ENCODE measurements around the gene IQCF2. TPM values are rescaled to one million over a fixed set of nuclear protein-coding genes. Genes with fewer than 3 reads are reported as not detected.

IQCF2 gene
- total RNA-seq, 1 experiment from 2014 or later, result not detected

DNA sequence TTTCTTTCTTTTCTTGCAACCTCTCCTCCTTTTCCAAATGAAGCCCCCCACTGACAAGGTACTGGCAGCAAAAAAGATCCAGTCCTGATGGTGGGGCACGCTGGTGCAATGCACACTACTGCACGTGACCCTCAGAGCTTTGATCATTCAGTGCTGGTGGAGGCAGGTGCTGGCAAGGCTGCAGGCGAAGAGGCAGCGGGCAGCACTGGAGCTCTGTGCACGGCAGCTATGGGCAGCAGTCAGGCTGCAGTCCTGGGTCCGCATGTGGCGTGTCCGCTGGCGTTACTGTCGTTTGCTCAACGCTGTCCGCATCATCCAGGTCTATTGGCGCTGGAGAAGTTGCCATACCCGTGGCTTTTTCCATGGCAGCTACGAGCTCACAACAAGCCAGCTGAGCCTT, 42.3 kb upstream of the IQCF2 start:
- no peak for DNase-seq
- Histone ChIP-seq H3K4me3 (ENCODE audit: low read depth, low read length) (no peak overlapping the region), H3K4me1 (no peaks in the 10 kb centered on the region), H3K27me3 (replicated peaks; ENCODE audit: control insufficient read depth, insufficient read depth, low read length) (no peaks in the 10 kb centered on the region), H3K9me3 (no peaks in the 10 kb centered on the region), H3K36me3 (ENCODE audit: control insufficient read depth, insufficient read depth, low read length) (no peaks in the 10 kb centered on the region)
- no peak for TF ChIP-seq CTCF (IDR thresholded peaks at IDR 0.05; ENCODE audit: insufficient read depth in 1 of 2, low read depth in 1 of 2, low read length in 1 of 2, severe bottlenecking in 1 of 2, unreplicated experiment in 1 of 2)
- H3K9me3 Mint-ChIP-seq (ENCODE audit: unreplicated experiment), result peaks cover 18% of the 10 kb centered on the region
- no peaks in the 10 kb centered on the region for H3K4me1 Mint-ChIP-seq (ENCODE audit: low read depth, unreplicated experiment)
- no TSS peak for BruUV-seq (replicated peaks)
- H3K27ac Mint-ChIP-seq (ENCODE audit: unreplicated experiment), result no peak overlapping the region
- H3K27me3 Mint-ChIP-seq (ENCODE audit: insufficient read depth, unreplicated experiment), result peaks cover 18% of the 10 kb centered on the region
- ChIA-PET POLR2A (no interaction called here), CTCF (no interaction called here)
- intact Hi-C loops (cut with micrococcal nuclease; ENCODE audit: unreplicated experiment), result no loop called here
- H3K36me3 Mint-ChIP-seq (ENCODE audit: insufficient read depth, unreplicated experiment), result no peaks in the 10 kb centered on the region
- no peak overlapping the region for H3K4me3 Mint-ChIP-seq (ENCODE audit: unreplicated experiment)

GRCh38 chr3:51819709-51820406, 41.6 kb upstream of the IQCF2 start:
- Mint-ChIP-seq H3K27me3 (ENCODE audit: insufficient read depth, unreplicated experiment) (peaks cover 22% of the 10 kb centered on the region), H3K27ac (ENCODE audit: unreplicated experiment) (no peak overlapping the region), H3K9me3 (ENCODE audit: unreplicated experiment) (peaks cover 18% of the 10 kb centered on the region), H3K36me3 (ENCODE audit: insufficient read depth, unreplicated experiment) (no peaks in the 10 kb centered on the region), H3K4me3 (ENCODE audit: unreplicated experiment) (no peak overlapping the region), H3K4me1 (ENCODE audit: low read depth, unreplicated experiment) (no peaks in the 10 kb centered on the region)
- POLR2A ChIA-PET, result interaction anchor here (0.5 kb wide), 1 partner anchor 320 kb away, joined by 3 read pairs; the partner anchor contains the start of gene DCAF1
- H3K4me3 ChIP-seq (ENCODE audit: low read depth, low read length), result no peak overlapping the region
- intact Hi-C loops (cut with micrococcal nuclease; ENCODE audit: unreplicated experiment), result no loop called here
- no TSS peak for BruUV-seq (replicated peaks)
- no peaks in the 10 kb centered on the region for H3K36me3 ChIP-seq (ENCODE audit: control insufficient read depth, insufficient read depth, low read length)
- no peaks in the 10 kb centered on the region for H3K27me3 ChIP-seq (replicated peaks; ENCODE audit: control insufficient read depth, insufficient read depth, low read length)
- no peaks in the 10 kb centered on the region for H3K4me1 ChIP-seq
- CTCF ChIA-PET, result no interaction called here
- no peak for DNase-seq
- H3K9me3 ChIP-seq, result no peaks in the 10 kb centered on the region
- TF ChIP-seq CTCF (IDR thresholded peaks at IDR 0.05; ENCODE audit: insufficient read depth in 1 of 2, low read depth in 1 of 2, low read length in 1 of 2, severe bottlenecking in 1 of 2, unreplicated experiment in 1 of 2), result peak in 1 of 2 experiments; percentile 8

DNA sequence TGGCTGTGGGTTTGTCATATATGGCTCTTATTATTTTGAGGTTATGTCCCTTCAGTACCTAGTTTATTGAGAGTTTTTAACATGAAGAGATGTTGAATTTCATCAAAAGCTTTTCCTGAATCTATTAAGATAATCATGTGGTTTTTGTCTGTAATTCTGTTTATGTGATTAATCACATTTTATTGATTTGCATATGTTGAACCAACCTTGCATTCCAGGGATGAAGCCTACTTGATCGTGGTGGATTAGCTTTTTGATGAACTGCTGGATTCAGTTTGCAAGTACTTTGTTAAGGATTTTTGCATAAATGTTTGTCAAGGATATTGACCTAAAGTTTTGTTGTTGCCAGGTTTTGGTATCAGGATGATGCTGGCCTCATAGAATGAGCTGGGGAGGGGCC, 33.1 kb upstream of the IQCF2 start:
- no TSS peak for BruUV-seq (replicated peaks)
- no peak for TF ChIP-seq CTCF (IDR thresholded peaks at IDR 0.05; ENCODE audit: insufficient read depth in 1 of 2, low read depth in 1 of 2, low read length in 1 of 2, severe bottlenecking in 1 of 2, unreplicated experiment in 1 of 2)
- ChIA-PET POLR2A (no interaction called here), CTCF (no interaction called here)
- Histone ChIP-seq H3K36me3 (ENCODE audit: control insufficient read depth, insufficient read depth, low read length) (no peaks in the 10 kb centered on the region), H3K4me3 (ENCODE audit: low read depth, low read length) (no peak overlapping the region), H3K9me3 (peaks cover 5% of the 10 kb centered on the region), H3K27me3 (replicated peaks; ENCODE audit: control insufficient read depth, insufficient read depth, low read length) (no peaks in the 10 kb centered on the region), H3K4me1 (no peaks in the 10 kb centered on the region)
- peaks cover 17% of the 10 kb centered on the region for H3K27me3 Mint-ChIP-seq (ENCODE audit: insufficient read depth, unreplicated experiment)
- DNase-seq, result no peak
- no peaks in the 10 kb centered on the region for H3K36me3 Mint-ChIP-seq (ENCODE audit: insufficient read depth, unreplicated experiment)
- no peak overlapping the region for H3K27ac Mint-ChIP-seq (ENCODE audit: unreplicated experiment)
- peaks cover 14% of the 10 kb centered on the region for H3K9me3 Mint-ChIP-seq (ENCODE audit: unreplicated experiment)
- H3K4me1 Mint-ChIP-seq (ENCODE audit: low read depth, unreplicated experiment), result no peaks in the 10 kb centered on the region
- no peak overlapping the region for H3K4me3 Mint-ChIP-seq (ENCODE audit: unreplicated experiment)
- intact Hi-C loops (cut with micrococcal nuclease; ENCODE audit: unreplicated experiment), result no loop called here

Measured in Caco-2 (cell line).